CD14-positive monocyte (primary cell): ENCODE results near the gene PRMT2. TPM values are rescaled to one million over a fixed set of nuclear protein-coding genes. Genes with fewer than 3 reads are reported as not detected.

Source experiments
- DNase-seq, 3 donors: peaks; one replicate each; pipeline ENCODE4 v3.0.0-alpha.2; 2011 to 2022
- H2AFZ ChIP-seq: 2 replicates; pipeline ENCODE4 v1.6.0; 2012; ENCODE audit warnings: mild to moderate bottlenecking, low read depth, low read length, inconsistent platforms; ENCODE audit not compliant: insufficient read depth, poor library complexity, severe bottlenecking
- H3K27ac ChIP-seq, 2 donors: 1 replicate in 1 of 2; 2 replicates in 1 of 2; pipeline ENCODE4 v1.5.1; 2012 to 2013; ENCODE audit warnings: low read length in 2 of 2, control low read depth in 1 of 2, inconsistent platforms in 1 of 2, low read depth in 1 of 2, mild to moderate bottlenecking in 1 of 2
- H3K27me3 ChIP-seq, 2 donors: one replicate each; pipeline versions ENCODE4 v1.6.0 to v1.6.1; 2011 to 2013; ENCODE audit warnings: low read length in 2 of 2; ENCODE audit not compliant: control insufficient read depth in 2 of 2, insufficient read depth in 2 of 2
- H3K36me3 ChIP-seq, 2 donors: replicated peaks in 1 of 2; 1 replicate in 1 of 2; 2 replicates in 1 of 2; pipeline versions ENCODE4 v1.5.1 to v1.6.1; 2012 to 2013; ENCODE audit warnings: low read length in 2 of 2, control low read depth in 1 of 2, inconsistent platforms in 1 of 2, mild to moderate bottlenecking in 1 of 2; ENCODE audit not compliant: insufficient read depth in 2 of 2, control insufficient read depth in 1 of 2
- H3K4me1 ChIP-seq, 2 donors: 1 replicate in 1 of 2; 2 replicates in 1 of 2; pipeline versions ENCODE4 v1.5.1 to v1.6.1; 2012 to 2013; ENCODE audit warnings: low read length in 2 of 2, control low read depth in 1 of 2, inconsistent platforms in 1 of 2, mild to moderate bottlenecking in 1 of 2, moderate library complexity in 1 of 2; ENCODE audit not compliant: insufficient read depth in 2 of 2, control insufficient read depth in 1 of 2
- H3K4me2 ChIP-seq: replicated peaks from 2 replicates; pipeline ENCODE3; 2012; ENCODE audit warnings: low read length, moderate library complexity, mild to moderate bottlenecking; ENCODE audit not compliant: poor library complexity, severe bottlenecking; ENCODE audit errors: extremely low read depth
- H3K4me3 ChIP-seq, 3 experiments: fragments of 200-600 bp in 1 of 3; sonication (generic) in 1 of 3; replicated peaks in 1 of 3; 1 replicate in 2 of 3; 2 replicates in 1 of 3; pipeline ENCODE4 v1.5.1; 2011 to 2013; ENCODE audit warnings: low read length in 3 of 3, mild to moderate bottlenecking in 3 of 3, control low read depth in 2 of 3, low read depth in 2 of 3, inconsistent platforms in 1 of 3, moderate library complexity in 1 of 3
- H3K79me2 ChIP-seq: 2 replicates; pipeline ENCODE4 v1.6.0; 2012; ENCODE audit warnings: mild to moderate bottlenecking, control low read depth, inconsistent platforms, low read length, moderate library complexity; ENCODE audit not compliant: insufficient read depth
- H3K9ac ChIP-seq: 2 replicates; pipeline ENCODE4 v1.6.0; 2017; ENCODE audit warnings: low read length, mild to moderate bottlenecking; ENCODE audit not compliant: insufficient read depth, poor library complexity, severe bottlenecking
- H3K9me3 ChIP-seq, 2 donors: replicated peaks in 1 of 2; 1 replicate in 1 of 2; 2 replicates in 1 of 2; pipeline versions ENCODE4 v1.5.1 to v1.6.1; 2012 to 2013; ENCODE audit warnings: low read length in 2 of 2, control low read depth in 1 of 2; ENCODE audit not compliant: control insufficient read depth in 1 of 2, insufficient read depth in 1 of 2
- H4K20me1 ChIP-seq: 2 replicates; pipeline ENCODE4 v1.6.0; 2012; ENCODE audit warnings: mild to moderate bottlenecking, low read length, control low read depth, moderate library complexity; ENCODE audit not compliant: insufficient read depth
- H3K27ac Mint-ChIP-seq, 7 donors: one replicate each; pipeline ENCODE4 v1.8.0; 2020; ENCODE audit warnings: mild to moderate bottlenecking in 7 of 7, mixed read lengths in 7 of 7, moderate library complexity in 6 of 7, inconsistent platforms in 2 of 7
- H3K27me3 Mint-ChIP-seq, 3 donors: one replicate each; pipeline ENCODE4 v1.8.0; 2021 to 2022; ENCODE audit warnings: low read depth in 3 of 3, mild to moderate bottlenecking in 3 of 3, mixed read lengths in 3 of 3, moderate library complexity in 3 of 3, inconsistent platforms in 1 of 3
- H3K36me3 Mint-ChIP-seq, 2 donors: one replicate each; pipeline ENCODE4 v1.8.0; 2020; ENCODE audit warnings: mixed read lengths in 2 of 2, inconsistent platforms in 1 of 2, mild to moderate bottlenecking in 1 of 2
- H3K4me1 Mint-ChIP-seq: one replicate; pipeline ENCODE4 v1.8.0; 2020; ENCODE audit warnings: mild to moderate bottlenecking, mixed read lengths
- H3K4me3 Mint-ChIP-seq, 2 donors: one replicate each; pipeline ENCODE4 v1.8.0; 2020; ENCODE audit warnings: mild to moderate bottlenecking in 2 of 2, mixed read lengths in 2 of 2, moderate library complexity in 1 of 2
- H3K9me3 Mint-ChIP-seq, 7 donors: one replicate each; pipeline ENCODE4 v1.8.0; 2020 to 2022; ENCODE audit warnings: mixed read lengths in 7 of 7, mild to moderate bottlenecking in 6 of 7, moderate library complexity in 6 of 7, inconsistent platforms in 2 of 7
- WGBS: methylation state at CpG from one replicate; pipeline ENCODE4 v1.1.5; 2013; ENCODE audit warnings: missing lambda C conversion rate; ENCODE audit not compliant: insufficient coverage; 5-methylcytosine and 5-hydroxymethylcytosine counted together
- intact Hi-C, 2 donors: fragments of 100-400 bp; cut with micrococcal nuclease; formaldehyde crosslinking; loops; one replicate each; pipeline versions ENCODE4 v1.15.0 to v1.15.1; 2023
- polyA plus RNA-seq, 3 donors: library from polyadenylated mRNA; depleted of rRNA in 1 of 3; unstranded in 2 of 3; stranded (reverse) in 1 of 3; fragments of 300-500 nt in 2 of 3; fragments of >200 nt in 1 of 3; fragmentation: Illumina TruSeq in 2 of 3; gene quantifications; 1 replicate in 2 of 3; 2 replicates in 1 of 3; pipeline ENCODE4 v1.2.3, GENCODE V29; 2012 to 2021
- TF ChIP-seq, protein P1 (sequence below): fragments of 200-600 bp; IDR thresholded peaks from one replicate; pipeline ENCODE4 v1.8.0; 2022; ENCODE audit warnings: antibody characterized with exemption, mild to moderate bottlenecking

PRMT2 gene
- polyA plus RNA-seq, 3 donors = 71.5 to 106 (median 77.2) TPM

DNA sequence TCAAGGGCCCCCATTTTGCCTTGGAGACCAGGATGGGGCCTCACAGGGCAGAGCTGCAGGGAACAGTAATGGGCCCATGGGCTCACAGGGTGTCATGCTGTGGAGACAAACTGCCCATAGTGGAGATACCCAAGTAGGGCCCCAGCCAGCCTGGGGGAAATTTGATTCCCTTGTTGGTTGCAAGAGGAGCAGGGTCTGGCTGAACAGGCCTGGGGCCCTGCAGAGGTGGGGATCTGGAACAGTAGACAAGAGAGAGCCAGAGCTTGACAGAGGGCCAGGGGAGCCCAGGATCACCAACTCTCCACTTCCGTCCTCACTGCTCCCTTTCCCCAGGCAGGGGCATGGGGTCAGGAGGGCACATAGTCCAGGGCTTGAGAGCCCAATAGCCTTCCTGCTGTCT, 39.3 kb upstream of the PRMT2 start:
- Mint-ChIP-seq H3K9me3 (peaks cover 25 to 49% (median 38%) of the 10 kb centered on the region in 7 donors), H3K27ac (no peak overlapping the region), H3K36me3 (peaks cover 0 to 3% of the 10 kb centered on the region in 2 donors), H3K4me1 (peaks cover under 1% of the 10 kb centered on the region), H3K27me3 (no peaks in the 10 kb centered on the region), H3K4me3 (no peak overlapping the region)
- Histone ChIP-seq H3K4me1 (no peaks in the 10 kb centered on the region), H3K79me2 (no peaks in the 10 kb centered on the region), H4K20me1 (no peaks in the 10 kb centered on the region), H3K36me3 (no peaks in the 10 kb centered on the region), H3K4me3 (no peak overlapping the region), H3K27ac (no peak overlapping the region), H2AFZ (no peak overlapping the region), H3K4me2 (no peak overlapping the region), H3K9ac (no peak overlapping the region), H3K9me3 (peaks cover 15 to 54% of the 10 kb centered on the region in 2 donors), H3K27me3 (no peaks in the 10 kb centered on the region)
- TF ChIP-seq, protein P1, sequence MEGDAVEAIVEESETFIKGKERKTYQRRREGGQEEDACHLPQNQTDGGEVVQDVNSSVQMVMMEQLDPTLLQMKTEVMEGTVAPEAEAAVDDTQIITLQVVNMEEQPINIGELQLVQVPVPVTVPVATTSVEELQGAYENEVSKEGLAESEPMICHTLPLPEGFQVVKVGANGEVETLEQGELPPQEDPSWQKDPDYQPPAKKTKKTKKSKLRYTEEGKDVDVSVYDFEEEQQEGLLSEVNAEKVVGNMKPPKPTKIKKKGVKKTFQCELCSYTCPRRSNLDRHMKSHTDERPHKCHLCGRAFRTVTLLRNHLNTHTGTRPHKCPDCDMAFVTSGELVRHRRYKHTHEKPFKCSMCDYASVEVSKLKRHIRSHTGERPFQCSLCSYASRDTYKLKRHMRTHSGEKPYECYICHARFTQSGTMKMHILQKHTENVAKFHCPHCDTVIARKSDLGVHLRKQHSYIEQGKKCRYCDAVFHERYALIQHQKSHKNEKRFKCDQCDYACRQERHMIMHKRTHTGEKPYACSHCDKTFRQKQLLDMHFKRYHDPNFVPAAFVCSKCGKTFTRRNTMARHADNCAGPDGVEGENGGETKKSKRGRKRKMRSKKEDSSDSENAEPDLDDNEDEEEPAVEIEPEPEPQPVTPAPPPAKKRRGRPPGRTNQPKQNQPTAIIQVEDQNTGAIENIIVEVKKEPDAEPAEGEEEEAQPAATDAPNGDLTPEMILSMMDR = no peak
- no peak for DNase-seq
- no CpG with 5 or more reads among the region's 1 CpG for WGBS
- intact Hi-C loops = no loop called here

DNA sequence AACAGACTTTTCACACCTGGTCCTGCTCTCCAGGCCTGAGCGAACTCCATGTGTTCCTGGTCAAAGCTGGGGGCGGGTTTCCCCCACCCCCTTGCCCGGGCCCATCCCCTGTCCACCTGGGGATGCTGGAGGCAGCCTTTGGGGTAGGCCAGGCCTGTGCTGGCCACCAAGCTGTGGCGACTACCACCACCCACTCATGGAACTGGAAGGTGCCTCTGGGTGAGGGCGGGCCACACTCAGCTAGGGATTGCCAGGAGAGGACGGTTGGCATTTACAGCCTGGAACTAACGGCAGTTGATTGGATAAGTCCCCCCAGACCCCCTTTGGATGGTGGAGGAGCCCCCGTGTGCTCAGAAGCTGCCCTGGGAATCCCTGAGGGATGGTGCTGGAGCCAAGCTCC, 38.4 kb upstream of the PRMT2 start:
- peaks cover 19 to 40% (median 32%) of the 10 kb centered on the region in 7 donors for H3K9me3 Mint-ChIP-seq
- intact Hi-C loops = no loop called here

More for the DNA sequence above, 38.4 kb upstream of the PRMT2 start:
- H3K36me3 ChIP-seq = no peaks in the 10 kb centered on the region
- H3K4me1 Mint-ChIP-seq = peaks cover 8% of the 10 kb centered on the region
- no peaks in the 10 kb centered on the region for H3K27me3 ChIP-seq
- H3K4me3 ChIP-seq = no peak overlapping the region
- no peaks in the 10 kb centered on the region for H3K4me1 ChIP-seq
- no peak for DNase-seq
- H3K27ac ChIP-seq = no peak overlapping the region
- H3K27me3 Mint-ChIP-seq = no peaks in the 10 kb centered on the region
- H3K36me3 Mint-ChIP-seq = peaks cover 0 to 3% of the 10 kb centered on the region in 2 donors
- no peak overlapping the region for H3K4me2 ChIP-seq
- 94% methylated on average over 8 of the region's 8 CpGs for WGBS
- TF ChIP-seq, protein P1 = no peak
- H3K9me3 ChIP-seq = peaks cover 14 to 53% of the 10 kb centered on the region in 2 donors
- H3K79me2 ChIP-seq = no peaks in the 10 kb centered on the region
- H3K9ac ChIP-seq = no peak overlapping the region
- H2AFZ ChIP-seq = no peak overlapping the region
- no peak overlapping the region for H3K4me3 Mint-ChIP-seq
- H3K27ac Mint-ChIP-seq = no peak overlapping the region
- no peaks in the 10 kb centered on the region for H4K20me1 ChIP-seq
